Chondrocyte (in vitro differentiated cells): ENCODE measurements around the gene FOXO6. TPM values are rescaled to one million over a fixed set of nuclear protein-coding genes. Genes with fewer than 3 reads are reported as not detected.

Source experiments
- DNase-seq: peaks from one replicate; pipeline ENCODE4 v3.0.0; 2021; ENCODE audit warnings: mixed read lengths, low spot score
- H3K27ac Mint-ChIP-seq: one replicate; pipeline ENCODE4 v1.8.0; 2021; ENCODE audit warnings: mild to moderate bottlenecking, moderate library complexity, mixed read lengths; ENCODE audit not compliant: unreplicated experiment
- H3K27me3 Mint-ChIP-seq: 2 replicates; pipeline ENCODE4 v1.8.0; 2021; ENCODE audit warnings: low read depth, mixed read lengths
- H3K36me3 Mint-ChIP-seq: 2 replicates; pipeline ENCODE4 v1.8.0; 2021; ENCODE audit warnings: low read depth, mixed read lengths
- H3K4me1 Mint-ChIP-seq: 2 replicates; pipeline ENCODE4 v1.8.0; 2021; ENCODE audit warnings: low read depth, mild to moderate bottlenecking, mixed read lengths
- H3K4me3 Mint-ChIP-seq: one replicate; pipeline ENCODE4 v1.8.0; 2021; ENCODE audit warnings: mild to moderate bottlenecking, moderate library complexity, mixed read lengths; ENCODE audit not compliant: unreplicated experiment
- H3K9me3 Mint-ChIP-seq: 2 replicates; pipeline ENCODE4 v1.8.0; 2021; ENCODE audit warnings: low read depth, mixed read lengths
- CTCF ChIP-seq: fragments of 200-600 bp; sonication (generic); IDR thresholded peaks from 2 replicates; pipeline ENCODE4 v1.5.0; 2021; ENCODE audit warnings: antibody characterized with exemption, mild to moderate bottlenecking, moderate library complexity
- total RNA-seq: library from RNA; stranded (reverse); gene quantifications from 3 replicates; pipeline ENCODE4 v1.2.1, GENCODE V29; 2021

Gene FOXO6
- total RNA-seq, 1 donor from 2014 or later: 1.1 TPM

- Mint-ChIP-seq H3K4me1 (peaks cover 7% of the 10 kb centered on the region), H3K4me3 (no peak overlapping the region)
Measured at GRCh38 chr1:41424581-41425118, 63.4 kb downstream of the FOXO6 start.

DNA sequence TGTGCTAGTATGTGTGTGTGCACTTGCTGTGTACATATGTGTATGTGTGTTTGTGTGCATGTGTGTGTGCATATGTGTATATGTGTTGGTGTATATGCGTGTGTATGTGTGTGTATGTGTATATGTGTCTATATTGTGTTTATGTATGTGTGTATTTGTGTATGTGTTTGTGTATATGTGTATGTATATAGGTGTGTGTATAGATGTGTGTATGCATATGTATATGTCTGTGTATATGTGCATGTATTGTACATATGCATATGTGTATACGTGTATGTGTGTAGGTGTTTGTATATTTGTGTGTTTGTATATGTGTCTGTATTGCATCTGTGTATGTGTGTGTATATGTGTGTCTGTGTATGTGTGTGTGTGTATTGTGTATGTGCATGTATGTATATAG lies 64.1 kb downstream of the FOXO6 start:
- H3K27ac Mint-ChIP-seq: no peak overlapping the region
- peaks cover 3% of the 10 kb centered on the region for H3K27me3 Mint-ChIP-seq
- DNase-seq: no peak
- peaks cover 7% of the 10 kb centered on the region for H3K4me1 Mint-ChIP-seq
- no peaks in the 10 kb centered on the region for H3K36me3 Mint-ChIP-seq
- no peaks in the 10 kb centered on the region for H3K9me3 Mint-ChIP-seq
- TF ChIP-seq CTCF: no peak
- no peak overlapping the region for H3K4me3 Mint-ChIP-seq

More at GRCh38 chr1:41424581-41425118, 63.4 kb downstream of the FOXO6 start:
- no peak for TF ChIP-seq CTCF
- Mint-ChIP-seq H3K36me3 (no peaks in the 10 kb centered on the region), H3K27me3 (peaks cover 3% of the 10 kb centered on the region), H3K9me3 (no peaks in the 10 kb centered on the region), H3K27ac (no peak overlapping the region)
- DNase-seq: no peak

DNA sequence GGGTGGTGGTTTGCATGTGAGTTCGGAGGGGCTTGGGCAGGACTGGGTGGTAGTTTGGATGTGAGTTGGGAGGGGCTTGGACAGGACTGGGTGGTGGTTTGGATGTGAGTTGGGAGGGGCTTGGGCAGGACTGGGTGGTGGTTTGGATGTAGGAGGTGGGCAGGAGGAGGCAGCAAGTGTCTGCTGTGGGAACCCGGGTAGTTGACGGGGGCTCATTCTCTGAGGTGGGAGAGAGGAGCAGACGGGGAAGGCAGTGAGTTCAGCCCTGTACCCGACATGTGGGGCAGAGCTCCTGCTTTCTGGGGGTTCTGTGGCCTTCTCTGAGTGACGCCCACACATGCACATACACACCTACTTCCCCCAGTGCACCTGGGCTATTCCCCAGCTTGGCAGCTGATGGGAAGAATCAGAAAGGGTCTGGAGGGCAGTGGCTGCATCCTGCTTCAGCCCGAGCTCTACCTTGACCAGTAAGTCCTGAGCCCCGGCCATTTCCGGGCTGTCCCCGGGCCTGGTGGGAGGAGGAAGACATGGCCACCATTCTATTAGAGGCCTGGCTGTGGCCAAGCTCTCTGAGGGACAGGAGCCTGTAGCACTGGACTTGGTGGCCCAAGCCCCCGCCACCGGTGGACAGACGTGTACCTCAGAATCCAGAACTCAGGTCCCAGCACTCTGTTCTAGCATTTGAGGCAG lies 65.1 kb downstream of the FOXO6 start:
- Mint-ChIP-seq H3K36me3 (no peaks in the 10 kb centered on the region), H3K4me3 (no peak overlapping the region), H3K9me3 (no peaks in the 10 kb centered on the region), H3K27ac (no peak overlapping the region), H3K4me1 (peaks cover 7% of the 10 kb centered on the region), H3K27me3 (peaks cover 3% of the 10 kb centered on the region)
- no peak for DNase-seq
- TF ChIP-seq CTCF: no peak

GRCh38 chr1:41427122-41427913 lies 66.1 kb downstream of the FOXO6 start:
- TF ChIP-seq CTCF: no peak
- Mint-ChIP-seq H3K36me3 (no peaks in the 10 kb centered on the region), H3K9me3 (no peaks in the 10 kb centered on the region), H3K27me3 (peaks cover 3% of the 10 kb centered on the region), H3K4me3 (no peak overlapping the region), H3K27ac (no peak overlapping the region), H3K4me1 (peaks cover 11% of the 10 kb centered on the region)
- no peak for DNase-seq

GRCh38 chr1:41427916-41428737 lies 66.9 kb downstream of the FOXO6 start:
- Mint-ChIP-seq H3K9me3 (no peaks in the 10 kb centered on the region), H3K36me3 (no peaks in the 10 kb centered on the region)

More at GRCh38 chr1:41427916-41428737, 66.9 kb downstream of the FOXO6 start:
- Mint-ChIP-seq H3K4me1 (peaks cover 19% of the 10 kb centered on the region), H3K27me3 (peaks cover 3% of the 10 kb centered on the region), H3K4me3 (no peak overlapping the region), H3K27ac (peak overlapping the region; percentile 22)
- DNase-seq: no peak
- TF ChIP-seq CTCF: no peak
